GM13977 (cell line): ENCODE measurements around the gene XPNPEP2.

ENCODE experiments used
- DNase-seq: peaks from one replicate; pipeline ENCODE4 v3.0.0; 2012; ENCODE audit warnings: low spot score
- CTCF ChIP-seq: IDR thresholded peaks from 2 replicates; pipeline ENCODE4 v1.5.1; 2012; ENCODE audit warnings: mild to moderate bottlenecking, control low read depth; ENCODE audit not compliant: insufficient read depth; ENCODE audit errors: extremely low read depth, missing control alignments
- in situ Hi-C: fragments of 300-500 bp; cut with MboI; formaldehyde crosslinking; loops from one replicate; pipeline ENCODE4 v1.12.0; 2022; ENCODE audit warnings: low sequenced_read_pairs, low pct_unique_long_range_greater_than_20kb, mixed read lengths, inconsistent platforms; ENCODE audit not compliant: unreplicated experiment

Gene XPNPEP2

GRCh38 chrX:129738466-129739308, at the start of gene XPNPEP2:
Gene XPNPEP2 (plus strand): TSS chrX:129738979. CDS start chrX:129739214, 235 bp downstream.
- TF ChIP-seq CTCF = no peak
- DNase-seq = no peak
- in situ Hi-C loops = no loop called here

- no peak for DNase-seq
- no peak for TF ChIP-seq CTCF
- in situ Hi-C loops = no loop called here
These were observed 49.0 kb upstream of the XPNPEP2 start for GRCh38 chrX:129689796-129690195.

- TF ChIP-seq CTCF = no peak
- DNase-seq = no peak
- in situ Hi-C loops = no loop called here
These were observed 48.3 kb upstream of the XPNPEP2 start for GRCh38 chrX:129690435-129690834.

- in situ Hi-C loops = no loop called here
These were observed 45.4 kb upstream of the XPNPEP2 start for GRCh38 chrX:129693354-129693753.

GRCh38 chrX:129694805-129695204, 44.0 kb upstream of the XPNPEP2 start:
- TF ChIP-seq CTCF = no peak
- no peak for DNase-seq
- in situ Hi-C loops = no loop called here

More at GRCh38 chrX:129693354-129693753, 45.4 kb upstream of the XPNPEP2 start:
- DNase-seq = no peak
- no peak for TF ChIP-seq CTCF

- TF ChIP-seq CTCF = no peak
- no peak for DNase-seq
- in situ Hi-C loops = no loop called here
These were observed 43.2 kb upstream of the XPNPEP2 start for GRCh38 chrX:129695535-129695934.

GRCh38 chrX:129695937-129696336, 42.8 kb upstream of the XPNPEP2 start:
- no peak for DNase-seq
- in situ Hi-C loops = no loop called here
- no peak for TF ChIP-seq CTCF
